Endodermal cell (in vitro differentiated cells): ENCODE results near the gene FAM241B. TPM values are rescaled to one million over a fixed set of nuclear protein-coding genes. Genes with fewer than 3 reads are reported as not detected.

Experiments
- DNase-seq: peaks from one replicate; pipeline ENCODE4 v3.0.0-alpha.2; 2017
- H3K27ac ChIP-seq: 2 replicates; pipeline ENCODE4 v1.5.1; 2013; ENCODE audit warnings: mild to moderate bottlenecking, low read depth, low read length, moderate library complexity
- H3K27me3 ChIP-seq: 2 replicates; pipeline ENCODE4 v1.6.1; 2013; ENCODE audit warnings: mild to moderate bottlenecking, low read length, moderate library complexity; ENCODE audit not compliant: insufficient read depth, control insufficient read depth, poor library complexity, severe bottlenecking
- H3K36me3 ChIP-seq: 2 replicates; pipeline ENCODE4 v1.7.0; 2013; ENCODE audit warnings: mild to moderate bottlenecking, low read length, moderate library complexity; ENCODE audit not compliant: control insufficient read depth, insufficient read depth
- H3K4me1 ChIP-seq: one replicate; pipeline ENCODE4 v1.7.0; 2013; ENCODE audit warnings: low read length; ENCODE audit not compliant: control insufficient read depth, insufficient read depth
- H3K4me3 ChIP-seq: 2 replicates; pipeline ENCODE4 v1.5.1; 2013; ENCODE audit warnings: mild to moderate bottlenecking, low read length, moderate library complexity
- H3K9ac ChIP-seq: 2 replicates; pipeline ENCODE4 v1.6.1; 2013; ENCODE audit warnings: mild to moderate bottlenecking, low read length, moderate library complexity; ENCODE audit not compliant: poor library complexity, severe bottlenecking; ENCODE audit errors: extremely low read depth
- H3K9me3 ChIP-seq: 2 replicates; pipeline ENCODE4 v1.6.1; 2013; ENCODE audit warnings: mild to moderate bottlenecking, low read length, moderate library complexity; ENCODE audit not compliant: control insufficient read depth
- H3K27ac Mint-ChIP-seq: 2 replicates; pipeline ENCODE4 v1.8.0; 2020; ENCODE audit warnings: mixed read lengths
- H3K27me3 Mint-ChIP-seq: 2 replicates; pipeline ENCODE4 v1.8.0; 2021; ENCODE audit warnings: mild to moderate bottlenecking, mixed read lengths; ENCODE audit not compliant: insufficient read depth
- H3K36me3 Mint-ChIP-seq: 2 replicates; pipeline ENCODE4 v1.8.0; 2020; ENCODE audit warnings: low read depth, mixed read lengths
- H3K4me1 Mint-ChIP-seq: 2 replicates; pipeline ENCODE4 v1.8.0; 2020; ENCODE audit warnings: mixed read lengths
- H3K4me3 Mint-ChIP-seq: 2 replicates; pipeline ENCODE4 v1.8.0; 2020; ENCODE audit warnings: mild to moderate bottlenecking, moderate library complexity, mixed read lengths
- H3K9me3 Mint-ChIP-seq: 2 replicates; pipeline ENCODE4 v1.8.0; 2020; ENCODE audit warnings: mild to moderate bottlenecking, mixed read lengths
- WGBS, 2 experiments: methylation state at CpG; one replicate each; pipeline versions ENCODE4 v1.1.5 to v1.1.7; 2013; ENCODE audit warnings: missing lambda C conversion rate in 2 of 2, mixed read lengths in 1 of 2; ENCODE audit not compliant: insufficient coverage in 1 of 2, insufficient read length in 1 of 2; 5-methylcytosine and 5-hydroxymethylcytosine counted together
- total RNA-seq, 2 donors: library from RNA; stranded (reverse); fragmentation: NEBNext Ultra II Directional in 1 of 2; extraction: Animal tissue kit (Norgen Biotek cat#: 25700) in 1 of 2; gene quantifications; 2 replicates in 1 of 2; 3 replicates in 1 of 2; pipeline ENCODE4 v1.2.1, GENCODE V29; 2021
- TF ChIP-seq, protein P1 (sequence below): fragments of 200-600 bp; sonication (generic); conservative IDR thresholded peaks from 2 replicates; pipeline ENCODE4 v1.5.0; 2021; ENCODE audit warnings: antibody characterized with exemption, mild to moderate bottlenecking

The FAM241B gene
- total RNA-seq, 2 donors from 2014 or later = 27.1 to 42.0 TPM

DNA sequence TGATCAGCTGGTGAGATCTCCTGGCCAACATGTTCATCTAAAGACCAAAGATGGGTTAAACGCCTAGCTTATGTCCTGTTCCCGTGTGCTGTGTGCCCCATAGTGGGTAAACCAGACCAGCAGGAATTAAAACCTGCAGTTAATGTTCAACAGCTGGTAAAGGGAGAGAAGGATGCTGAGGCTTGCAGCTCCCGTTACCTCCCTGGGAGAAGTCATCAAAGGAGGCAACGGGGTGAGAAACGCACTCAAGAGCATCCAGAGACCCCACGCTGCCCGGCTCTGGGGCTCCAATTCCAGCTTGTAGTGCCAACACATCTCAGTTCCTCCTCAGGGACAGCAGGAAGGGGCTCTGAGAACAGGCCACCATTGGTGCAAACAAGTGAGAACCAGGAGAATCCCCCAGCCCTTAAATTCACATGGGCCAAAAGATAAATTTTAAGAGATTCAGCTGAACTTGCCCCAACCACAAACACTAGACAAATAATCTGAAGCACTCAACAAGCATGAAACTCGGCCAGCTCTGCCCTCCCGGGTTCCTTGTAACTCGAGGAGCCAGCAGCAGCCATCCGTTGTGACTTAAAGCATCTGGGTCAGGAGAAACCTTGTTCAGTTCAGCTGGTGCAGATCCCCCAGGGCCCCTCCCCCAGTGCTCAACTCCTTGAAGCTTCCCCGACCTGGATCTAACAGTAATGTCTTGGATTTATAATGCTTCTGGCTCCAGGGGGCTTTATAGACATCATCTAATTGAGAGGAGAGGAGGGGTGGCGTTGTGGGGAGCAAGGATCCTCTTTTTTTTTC lies 29.4 kb downstream of the FAM241B start:
- H3K9me3 ChIP-seq = no peaks in the 10 kb centered on the region
- DNase-seq = no peak
- H3K27ac Mint-ChIP-seq = no peak overlapping the region
- peaks cover 12% of the 10 kb centered on the region for H3K27me3 Mint-ChIP-seq
- no peaks in the 10 kb centered on the region for H3K36me3 Mint-ChIP-seq
- no peak overlapping the region for H3K4me3 Mint-ChIP-seq
- H3K27me3 ChIP-seq = no peaks in the 10 kb centered on the region
- H3K27ac ChIP-seq = no peak overlapping the region
- 79 to 86% methylated on average over 10 to 13 of the region's 13 CpGs for WGBS, 2 experiments
- H3K4me3 ChIP-seq = no peak overlapping the region
- H3K4me1 Mint-ChIP-seq = peaks cover 10% of the 10 kb centered on the region
- H3K9ac ChIP-seq = no peak overlapping the region
- no peaks in the 10 kb centered on the region for H3K9me3 Mint-ChIP-seq
- H3K36me3 ChIP-seq = no peaks in the 10 kb centered on the region
- no peaks in the 10 kb centered on the region for H3K4me1 ChIP-seq
- TF ChIP-seq, protein P1, sequence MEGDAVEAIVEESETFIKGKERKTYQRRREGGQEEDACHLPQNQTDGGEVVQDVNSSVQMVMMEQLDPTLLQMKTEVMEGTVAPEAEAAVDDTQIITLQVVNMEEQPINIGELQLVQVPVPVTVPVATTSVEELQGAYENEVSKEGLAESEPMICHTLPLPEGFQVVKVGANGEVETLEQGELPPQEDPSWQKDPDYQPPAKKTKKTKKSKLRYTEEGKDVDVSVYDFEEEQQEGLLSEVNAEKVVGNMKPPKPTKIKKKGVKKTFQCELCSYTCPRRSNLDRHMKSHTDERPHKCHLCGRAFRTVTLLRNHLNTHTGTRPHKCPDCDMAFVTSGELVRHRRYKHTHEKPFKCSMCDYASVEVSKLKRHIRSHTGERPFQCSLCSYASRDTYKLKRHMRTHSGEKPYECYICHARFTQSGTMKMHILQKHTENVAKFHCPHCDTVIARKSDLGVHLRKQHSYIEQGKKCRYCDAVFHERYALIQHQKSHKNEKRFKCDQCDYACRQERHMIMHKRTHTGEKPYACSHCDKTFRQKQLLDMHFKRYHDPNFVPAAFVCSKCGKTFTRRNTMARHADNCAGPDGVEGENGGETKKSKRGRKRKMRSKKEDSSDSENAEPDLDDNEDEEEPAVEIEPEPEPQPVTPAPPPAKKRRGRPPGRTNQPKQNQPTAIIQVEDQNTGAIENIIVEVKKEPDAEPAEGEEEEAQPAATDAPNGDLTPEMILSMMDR = no peak

DNA sequence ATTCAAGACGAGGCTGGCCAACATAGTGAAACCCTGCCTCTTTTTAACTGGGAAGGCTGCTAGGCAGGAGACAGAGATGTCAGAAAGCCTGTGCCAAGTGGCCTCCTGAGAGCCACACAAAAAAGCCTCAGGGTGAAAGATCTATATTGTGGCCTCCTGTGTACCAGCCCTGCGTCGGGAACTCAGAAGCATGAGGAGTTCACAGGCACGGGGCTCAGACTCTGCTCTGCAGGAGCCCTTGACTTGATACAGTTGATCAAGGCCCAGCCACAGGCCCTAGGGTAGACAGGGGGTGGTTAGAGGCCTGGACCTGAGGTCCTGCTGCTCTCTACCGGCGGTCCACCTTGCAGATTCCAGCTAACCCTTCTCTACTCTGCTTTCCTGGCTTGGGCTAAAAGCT lies 30.2 kb downstream of the FAM241B start:
- WGBS, 2 experiments = 69 to 93% methylated on average over 4 to 6 of the region's 6 CpGs
- peaks cover 9% of the 10 kb centered on the region for H3K4me1 Mint-ChIP-seq
- Histone ChIP-seq H3K9ac (no peak overlapping the region), H3K36me3 (no peaks in the 10 kb centered on the region), H3K27me3 (no peaks in the 10 kb centered on the region), H3K4me3 (no peak overlapping the region), H3K27ac (no peak overlapping the region), H3K4me1 (no peaks in the 10 kb centered on the region), H3K9me3 (no peaks in the 10 kb centered on the region)
- H3K4me3 Mint-ChIP-seq = no peak overlapping the region
- TF ChIP-seq, protein P1 = no peak
- no peaks in the 10 kb centered on the region for H3K9me3 Mint-ChIP-seq
- DNase-seq = no peak
- no peaks in the 10 kb centered on the region for H3K36me3 Mint-ChIP-seq
- H3K27ac Mint-ChIP-seq = no peak overlapping the region
- H3K27me3 Mint-ChIP-seq = peaks cover 12% of the 10 kb centered on the region

DNA sequence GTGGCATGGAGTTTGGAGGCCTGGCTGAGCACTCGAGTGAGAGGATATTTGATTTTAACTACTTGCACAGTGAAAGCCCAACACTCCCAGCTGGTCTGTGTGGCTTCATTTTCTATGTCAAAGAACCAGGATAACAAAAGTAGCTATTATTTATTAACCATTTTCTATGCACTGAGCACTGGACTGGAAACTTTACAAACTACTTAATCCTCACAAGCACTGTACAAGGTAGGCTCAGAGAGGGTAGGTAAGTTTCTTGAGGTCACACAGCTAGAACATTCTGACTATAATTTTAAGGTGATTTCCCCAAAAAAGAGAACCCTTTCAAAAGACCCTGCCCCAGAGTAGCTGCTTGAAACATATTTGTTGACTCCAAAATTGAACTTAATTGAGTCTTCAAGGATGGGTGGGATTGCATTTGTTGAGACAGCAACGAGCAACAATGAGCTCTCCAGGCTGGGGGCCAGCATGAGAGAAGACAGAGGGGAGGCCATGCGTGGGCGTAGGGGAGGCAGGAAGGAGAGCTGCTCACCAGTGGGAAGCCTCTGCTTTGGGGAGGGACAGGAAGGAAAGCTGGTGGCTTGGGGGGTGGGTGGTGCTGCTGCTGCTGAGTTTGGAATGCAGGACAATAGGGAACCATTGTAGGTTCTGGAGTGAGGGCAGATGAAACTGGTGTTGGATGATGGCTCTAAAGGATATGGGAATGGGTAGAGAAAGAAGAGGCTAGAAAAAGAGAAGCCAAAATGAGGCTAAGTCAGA lies 31.5 kb downstream of the FAM241B start:
- no peak overlapping the region for H3K4me3 Mint-ChIP-seq
- Histone ChIP-seq H3K27ac (no peak overlapping the region), H3K27me3 (no peaks in the 10 kb centered on the region), H3K36me3 (no peaks in the 10 kb centered on the region), H3K4me3 (no peak overlapping the region), H3K9me3 (no peaks in the 10 kb centered on the region), H3K4me1 (no peaks in the 10 kb centered on the region), H3K9ac (no peak overlapping the region)
- peaks cover 4% of the 10 kb centered on the region for H3K4me1 Mint-ChIP-seq
- H3K27me3 Mint-ChIP-seq = peaks cover 12% of the 10 kb centered on the region
- WGBS, 2 experiments = 85 to 90% methylated on average over 3 to 4 of the region's 4 CpGs
- no peaks in the 10 kb centered on the region for H3K36me3 Mint-ChIP-seq
- no peaks in the 10 kb centered on the region for H3K9me3 Mint-ChIP-seq
- DNase-seq = no peak
- no peak overlapping the region for H3K27ac Mint-ChIP-seq
- TF ChIP-seq, protein P1 = no peak
